Right lobe of liver (tissue), 6 donors: ENCODE measurements around the gene LLGL2. TPM values are rescaled to one million over a fixed set of nuclear protein-coding genes. Genes with fewer than 3 reads are reported as not detected.

Source experiments
- ATAC-seq, 4 donors: fragments of 200-7000 bp; cut with Tn5 transposase; one replicate each; pipeline ENCODE4 v1.9.1; 2020; ENCODE audit warnings: mild to moderate bottlenecking in 4 of 4, moderate library complexity in 4 of 4
- DNase-seq, 3 donors: peaks; one replicate each; pipeline ENCODE4 v3.0.0-alpha.2; 2020
- H3K27ac ChIP-seq, 3 donors: fragments of 200-600 bp; one replicate each; pipeline ENCODE4 v1.8.0; 2022
- H3K27me3 ChIP-seq, 2 donors: fragments of 200-600 bp; one replicate each; pipeline ENCODE4 v1.8.0; 2022
- H3K36me3 ChIP-seq, 4 donors: fragments of 200-600 bp; sonication (generic) in 1 of 4; one replicate each; pipeline versions ENCODE4 v1.5.1 to v1.8.0; 2017 to 2022; ENCODE audit warnings: control low read depth in 1 of 4
- H3K4me1 ChIP-seq, 4 donors: fragments of 200-600 bp; sonication (generic) in 1 of 4; one replicate each; pipeline versions ENCODE4 v1.5.1 to v1.8.0; 2017 to 2022; ENCODE audit warnings: control low read depth in 1 of 4
- H3K4me3 ChIP-seq, 3 donors: fragments of 200-600 bp; one replicate each; pipeline ENCODE4 v1.8.0; 2022
- H3K9me3 ChIP-seq, 4 donors: fragments of 200-600 bp; sonication (generic) in 1 of 4; one replicate each; pipeline versions ENCODE4 v1.5.1 to v1.8.0; 2017 to 2022; ENCODE audit warnings: control low read depth in 1 of 4
- CTCF ChIP-seq, 4 donors: fragments of 200-600 bp in 3 of 4; fragments of 450-650 bp in 1 of 4; IDR thresholded peaks; one replicate each; pipeline versions ENCODE4 v1.5.1 to v1.8.0; 2016 to 2022; ENCODE audit warnings: antibody characterized with exemption in 4 of 4, mild to moderate bottlenecking in 2 of 4
- POLR2A ChIP-seq: fragments of 450-650 bp; IDR thresholded peaks from one replicate; pipeline ENCODE4 v1.6.1; 2017; ENCODE audit warnings: antibody characterized with exemption, mild to moderate bottlenecking
- WGBS: methylation state at CpG from one replicate; pipeline ENCODE4 v1.1.6; 2018; ENCODE audit warnings: low coverage, low lambda C conversion rate; ENCODE audit not compliant: insufficient coverage; ENCODE audit errors: missing lambda C conversion rate; 5-methylcytosine and 5-hydroxymethylcytosine counted together
- intact Hi-C, 2 donors: fragments of 100-400 bp; cut with DNase I; formaldehyde crosslinking; loops; one replicate each; pipeline versions ENCODE4 v1.11.2 to v1.14.1; 2022
- total RNA-seq, 6 experiments: library from RNA; depleted of rRNA in 2 of 6; stranded (reverse); fragments of >200 nt in 2 of 6; fragmentation: NEBNext Ultra II Directional in 3 of 6; extraction: Animal tissue kit (Norgen Biotek cat#: 25700) in 3 of 6; gene quantifications; one replicate each; pipeline versions ENCODE4 v1.1.0 to v1.2.4, GENCODE V29; 2016 to 2023
- donor health status: DM: no; HTN: yes; CAD: no.
- donor health status: DM: no; HTN: no; CAD: no.
- donor health status: DM: no; HTN: no; CAD: no.
- donor health status: DM: no; HTN: yes; CAD: no.
- donor health status: DM: no; HTN: yes; CAD: no.

The LLGL2 gene
- total RNA-seq, 6 experiments from 2014 or later = 32.8 to 71.4 (median 44.6) TPM

DNA sequence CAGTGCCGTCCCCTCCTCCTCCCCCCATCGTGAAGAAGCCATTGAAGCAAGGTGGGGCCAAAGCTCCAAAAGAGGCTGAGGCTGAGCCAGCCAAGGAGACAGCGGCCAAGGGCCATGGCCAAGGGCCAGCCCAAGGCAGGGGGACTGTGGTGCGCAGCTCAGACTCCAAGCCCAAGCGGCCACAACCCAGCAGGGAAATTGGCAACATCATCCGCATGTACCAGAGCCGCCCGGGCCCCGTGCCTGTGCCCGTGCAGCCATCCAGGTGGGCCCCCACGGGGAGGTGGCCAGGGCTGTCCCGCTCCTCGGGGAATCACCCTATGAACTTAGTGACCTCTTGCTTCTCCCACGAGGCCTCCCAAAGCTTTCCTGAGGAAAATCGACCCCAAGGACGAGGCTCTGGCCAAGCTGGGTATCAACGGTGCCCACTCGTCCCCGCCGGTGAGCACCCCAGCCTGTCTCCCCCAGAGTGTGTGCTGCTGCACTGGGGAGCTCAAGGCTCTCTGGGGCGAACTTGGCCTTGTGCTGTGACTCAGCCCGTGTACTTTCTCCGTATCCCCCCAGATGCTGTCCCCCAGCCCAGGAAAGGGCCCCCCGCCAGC, 91.1 kb downstream of the LLGL2 start:
- no peak for TF ChIP-seq CTCF (IDR thresholded peaks at IDR 0.05)
- no peak for TF ChIP-seq POLR2A
- peaks cover 0 to 13% (median 0%) of the 10 kb centered on the region in 4 donors for H3K36me3 ChIP-seq
- H3K4me3 ChIP-seq = no peak overlapping the region
- H3K27ac ChIP-seq = no peak overlapping the region
- H3K4me1 ChIP-seq = no peaks in the 10 kb centered on the region
- no peaks in the 10 kb centered on the region for H3K9me3 ChIP-seq
- intact Hi-C loops = no loop called here
- no peaks in the 10 kb centered on the region for H3K27me3 ChIP-seq
- DNase-seq (no peak), ATAC-seq (no peak)
- 95% methylated on average over 4 of the region's 24 CpGs for WGBS

DNA sequence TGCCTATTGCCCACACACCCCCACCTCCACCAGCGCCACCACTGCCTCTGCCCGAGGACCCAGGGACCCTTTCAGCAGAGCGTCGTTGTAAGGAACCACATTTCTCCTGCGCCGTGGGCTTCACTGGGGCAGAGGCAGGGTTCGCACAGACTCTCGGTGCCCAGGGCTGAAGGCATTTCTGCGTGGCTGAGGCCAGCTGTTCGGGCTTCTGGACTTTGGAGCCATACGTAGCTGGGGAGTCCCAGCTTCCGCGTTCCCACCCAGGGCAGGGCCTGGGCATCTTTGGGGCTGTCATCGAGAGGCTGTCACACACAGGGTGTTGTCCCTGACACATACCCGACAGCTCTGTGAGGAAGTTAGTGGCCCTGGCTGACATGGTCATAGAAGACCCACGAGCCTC, 91.7 kb downstream of the LLGL2 start:
- no peak for ATAC-seq
- Histone ChIP-seq H3K4me1 (no peaks in the 10 kb centered on the region), H3K36me3 (peaks cover 0 to 13% (median 0%) of the 10 kb centered on the region in 4 donors), H3K27me3 (no peaks in the 10 kb centered on the region), H3K27ac (no peak overlapping the region), H3K9me3 (no peaks in the 10 kb centered on the region), H3K4me3 (no peak overlapping the region)
- WGBS = no CpG with 5 or more reads among the region's 16 CpGs
- intact Hi-C loops = no loop called here
- TF ChIP-seq CTCF (IDR thresholded peaks at IDR 0.05) (no peak), POLR2A (no peak)
- no peak for DNase-seq

- intact Hi-C loops = no loop called here
- no peak overlapping the region for H3K27ac ChIP-seq
- H3K27me3 ChIP-seq = no peaks in the 10 kb centered on the region
- ATAC-seq (no peak), DNase-seq (no peak)
- no peak for TF ChIP-seq POLR2A
- TF ChIP-seq CTCF (IDR thresholded peaks at IDR 0.05) = no peak
- WGBS = no CpG with 5 or more reads among the region's 11 CpGs
- no peak overlapping the region for H3K4me3 ChIP-seq
- no peaks in the 10 kb centered on the region for H3K4me1 ChIP-seq
- H3K36me3 ChIP-seq = peaks cover 0 to 13% (median 0%) of the 10 kb centered on the region in 4 donors
- no peaks in the 10 kb centered on the region for H3K9me3 ChIP-seq
Observed at GRCh38 chr17:75617675-75618074, 92.2 kb downstream of the LLGL2 start.

DNA sequence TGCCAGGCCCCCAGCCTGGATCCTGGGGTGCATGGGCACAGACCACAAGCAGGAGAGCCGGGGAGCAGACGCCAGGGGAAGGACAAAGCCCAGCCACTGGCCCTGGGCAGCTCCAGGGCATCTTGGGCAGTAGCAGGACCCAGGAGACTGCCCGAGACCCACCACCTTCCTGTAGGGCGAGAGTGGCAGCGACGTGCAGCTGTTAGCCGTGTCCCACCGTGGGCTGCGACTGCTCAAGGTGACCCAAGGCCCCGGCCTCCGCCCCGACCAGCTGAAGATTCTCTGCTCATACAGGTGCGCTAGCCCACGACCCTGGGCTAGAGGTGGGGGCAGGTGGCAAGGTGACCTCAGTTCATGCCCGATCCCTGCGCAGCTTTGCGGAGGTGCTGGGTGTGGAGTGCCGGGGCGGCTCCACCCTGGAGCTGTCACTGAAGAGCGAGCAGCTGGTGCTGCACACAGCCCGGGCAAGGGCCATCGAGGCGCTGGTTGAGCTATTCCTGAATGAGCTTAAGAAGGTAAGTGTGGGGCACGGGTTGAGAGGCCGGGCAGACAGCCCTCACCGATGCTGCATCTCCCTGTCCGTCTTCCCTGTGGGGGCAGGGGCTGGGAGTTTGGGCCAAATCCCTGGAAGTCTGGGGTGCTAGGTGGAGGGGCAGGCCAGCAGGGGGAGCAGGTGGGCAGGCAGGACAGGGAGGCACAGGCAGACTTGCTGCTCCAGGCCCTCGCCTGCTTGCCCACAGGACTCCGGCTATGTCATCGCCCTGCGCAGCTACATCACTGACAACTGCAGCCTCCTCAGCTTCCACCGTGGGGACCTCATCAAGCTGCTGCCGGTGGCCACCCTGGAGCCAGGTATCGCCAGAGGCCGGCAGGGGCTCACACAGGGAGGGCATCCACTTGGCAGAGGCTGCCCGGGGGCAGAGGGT, 94.3 kb downstream of the LLGL2 start:
- peaks cover 0 to 7% (median 0%) of the 10 kb centered on the region in 4 donors for H3K36me3 ChIP-seq
- TF ChIP-seq CTCF (IDR thresholded peaks at IDR 0.05) (peak; percentile 16 to 39 (median 23)), POLR2A (no peak)

More for the DNA sequence above, 94.3 kb downstream of the LLGL2 start:
- H3K27ac ChIP-seq = no peak overlapping the region
- no peak overlapping the region for H3K4me3 ChIP-seq
- intact Hi-C loops = no loop called here
- ATAC-seq = peak in 3 of 4 donors; percentile 4 to 37 (median 21)
- no peaks in the 10 kb centered on the region for H3K9me3 ChIP-seq
- no peak for DNase-seq
- WGBS = 92% methylated on average over 5 of the region's 36 CpGs
- H3K4me1 ChIP-seq = no peaks in the 10 kb centered on the region
- H3K27me3 ChIP-seq = no peaks in the 10 kb centered on the region
